HepG2 (cell line): ENCODE data around the gene CYSRT1. TPM values are rescaled to one million over a fixed set of nuclear protein-coding genes. Genes with fewer than 3 reads are reported as not detected.
A peak's percentile ranks its signal among the peaks of the same experiment; 100 is the strongest.

Experiments used
- EED ChIP-seq: sonication (generic); formaldehyde crosslinking; IDR thresholded peaks from 2 replicates; pipeline ENCODE4 v1.5.0; 2020; ENCODE audit warnings: mild to moderate bottlenecking, missing genetic modification reagents
- HCFC1 ChIP-seq: fragments of 150-350 bp; IDR thresholded peaks from 2 replicates; pipeline ENCODE4 v1.6.1; 2014; ENCODE audit warnings: low read depth, low read length
- HDAC2 ChIP-seq: sonication (generic); formaldehyde crosslinking; IDR thresholded peaks from 2 replicates; pipeline ENCODE4 v1.4.0; 2020; ENCODE audit warnings: missing genetic modification reagents
- HES4 ChIP-seq: sonication (generic); formaldehyde crosslinking; IDR thresholded peaks from 2 replicates; pipeline ENCODE4 v1.9.0; 2021; ENCODE audit warnings: mild to moderate bottlenecking, missing genetic modification reagents, borderline replicate concordance
- HIVEP1 ChIP-seq: sonication (generic); formaldehyde crosslinking; IDR thresholded peaks from 2 replicates; pipeline ENCODE4 v1.4.0; 2020; ENCODE audit warnings: mild to moderate bottlenecking, missing genetic modification reagents
- JUNB ChIP-seq: sonication (generic); formaldehyde crosslinking; IDR thresholded peaks from 2 replicates; pipeline ENCODE4 v1.8.0; 2022; ENCODE audit warnings: missing genetic modification reagents, mild to moderate bottlenecking, borderline replicate concordance
- NR1H2 ChIP-seq: sonication (generic); formaldehyde crosslinking; IDR thresholded peaks from 2 replicates; pipeline ENCODE4 v1.8.1; 2022; ENCODE audit warnings: low read depth, missing genetic modification reagents, borderline replicate concordance
- NR2F6 ChIP-seq, 2 experiments: IDR thresholded peaks; 2 replicates each; pipeline ENCODE4 v1.6.1; 2016; ENCODE audit warnings: antibody characterized with exemption in 1 of 2, mild to moderate bottlenecking in 1 of 2
- RBM22 ChIP-seq: fragments of 200-400 bp; formaldehyde crosslinking; optimal IDR thresholded peaks from 2 replicates; pipeline ENCODE3; 2017; ENCODE audit warnings: mild to moderate bottlenecking, low read length, moderate library complexity
- SIN3B ChIP-seq: fragments of 150-350 bp; IDR thresholded peaks from 2 replicates; pipeline ENCODE4 v1.6.1; 2014; ENCODE audit warnings: low read length
- SNAPC2 ChIP-seq: sonication (generic); formaldehyde crosslinking; IDR thresholded peaks from 2 replicates; pipeline ENCODE4 v1.8.1; 2022; ENCODE audit warnings: mild to moderate bottlenecking, missing genetic modification reagents
- TCF12 ChIP-seq, 2 experiments: fragments of 450-650 bp in 1 of 2; sonication (generic) in 1 of 2; formaldehyde crosslinking in 1 of 2; IDR thresholded peaks; 2 replicates each; pipeline versions ENCODE4 v1.6.1 to v1.8.0; 2017 to 2022; ENCODE audit warnings: antibody characterized with exemption in 1 of 2, mild to moderate bottlenecking in 1 of 2, missing genetic modification reagents in 1 of 2, moderate library complexity in 1 of 2
- TP53 ChIP-seq: sonication (generic); formaldehyde crosslinking; conservative IDR thresholded peaks from 2 replicates; pipeline ENCODE4 v1.4.0; 2020; ENCODE audit warnings: missing genetic modification reagents
- ZBTB42 ChIP-seq: sonication (generic); formaldehyde crosslinking; IDR thresholded peaks from 2 replicates; pipeline ENCODE4 v1.5.0; 2020; ENCODE audit warnings: mild to moderate bottlenecking, missing genetic modification reagents
- ZNF326 ChIP-seq: sonication (generic); formaldehyde crosslinking; IDR thresholded peaks from 2 replicates; pipeline ENCODE4 v1.4.0; 2020; ENCODE audit warnings: missing genetic modification reagents, borderline replicate concordance
- ZNF430 ChIP-seq: sonication (generic); formaldehyde crosslinking; IDR thresholded peaks from 2 replicates; pipeline ENCODE4 v1.9.0; 2021; ENCODE audit warnings: mild to moderate bottlenecking, missing genetic modification reagents
- ZSCAN31 ChIP-seq: sonication (generic); formaldehyde crosslinking; IDR thresholded peaks from 2 replicates; pipeline ENCODE4 v1.5.0; 2020; ENCODE audit warnings: low read depth, mild to moderate bottlenecking, missing genetic modification reagents
- polyA plus RNA-seq, 8 experiments: library from polyadenylated mRNA; depleted of rRNA in 3 of 8; stranded (reverse) in 7 of 8; unstranded in 1 of 8; fragments of >200 nt; fragmentation: Illumina TruSeq in 4 of 8; extraction: Trizol in 4 of 8; gene quantifications; 2 replicates each; pipeline versions ENCODE4 v1.2.1 to v1.2.3, GENCODE V29; 2011 to 2016; ENCODE audit warnings: low read depth in 4 of 8, missing spikeins in 1 of 8, mixed read lengths in 1 of 8; ENCODE audit not compliant: insufficient read depth in 1 of 8
- total RNA-seq, 5 experiments: library from RNA; depleted of rRNA; stranded (reverse); fragments of >200 nt; fragmentation: Illumina TruSeq; extraction: Trizol; gene quantifications; 2 replicates each; pipeline ENCODE4 v1.2.3, GENCODE V29; 2016; ENCODE audit warnings: low read depth in 1 of 5
- TF ChIP-seq, protein P1 (sequence below): sonication (generic); formaldehyde crosslinking; IDR thresholded peaks from 2 replicates; pipeline ENCODE4 v1.5.0; 2020; ENCODE audit warnings: missing genetic modification reagents
- TF ChIP-seq, protein P2 (sequence below): sonication (generic); formaldehyde crosslinking; IDR thresholded peaks from 2 replicates; pipeline ENCODE4 v1.8.0; 2022; ENCODE audit warnings: mild to moderate bottlenecking, missing genetic modification reagents, moderate library complexity
- TF ChIP-seq, protein P3 (sequence below): sonication (generic); formaldehyde crosslinking; IDR thresholded peaks from 2 replicates; pipeline ENCODE4 v1.4.0; 2020; ENCODE audit warnings: low read depth, mild to moderate bottlenecking, missing genetic modification reagents
- TF ChIP-seq, protein P4 (sequence below): sonication (generic); formaldehyde crosslinking; IDR thresholded peaks from 2 replicates; pipeline ENCODE4 v1.9.0; 2021; ENCODE audit warnings: missing genetic modification reagents, mild to moderate bottlenecking, borderline replicate concordance
- TF ChIP-seq, protein P5 (sequence below): sonication (generic); formaldehyde crosslinking; IDR thresholded peaks from 2 replicates; pipeline ENCODE4 v1.8.1; 2023; ENCODE audit warnings: missing genetic modification reagents, inconsistent platforms, borderline replicate concordance

Gene CYSRT1
- total and polyA plus RNA-seq, 2 of the 13 experiments (the other 11 are each of a cell fraction or from before 2014, with no cell fraction given): 1.5 to 2.1 TPM

DNA sequence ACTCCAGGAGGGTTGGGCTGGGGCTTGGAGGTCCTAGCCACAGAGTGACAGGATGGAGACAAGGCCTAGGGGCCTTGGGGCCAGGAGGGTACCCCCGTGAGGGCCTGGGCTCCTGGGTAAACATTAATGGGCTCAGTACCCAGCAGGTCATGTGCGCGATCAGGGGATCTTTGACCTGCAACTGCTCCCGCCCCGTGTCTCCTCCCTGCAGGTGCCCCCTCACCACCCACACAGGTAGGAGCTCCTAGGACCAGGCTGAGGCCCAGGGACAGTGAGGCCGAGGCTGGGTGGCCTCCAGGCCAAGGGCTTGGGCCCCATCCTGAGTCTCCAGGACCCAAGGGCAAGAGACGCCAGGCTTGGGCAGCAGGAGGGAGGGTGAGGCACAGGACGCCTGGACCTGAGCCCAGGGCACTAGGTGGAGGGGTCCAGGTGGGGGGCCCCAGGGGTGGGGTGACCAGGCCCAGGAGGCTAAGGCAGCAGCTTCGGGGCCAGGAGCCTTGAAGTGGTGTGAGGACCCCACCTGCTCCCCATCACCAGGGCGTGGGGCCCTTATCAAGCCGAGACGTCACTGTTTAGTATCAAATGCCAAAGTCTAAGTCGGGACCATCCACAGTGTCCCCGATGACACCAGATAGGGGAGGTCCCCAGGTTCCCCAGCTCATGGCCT lies 5.9 kb downstream of the CYSRT1 start, which contains the start of gene SLC34A3 (continued):
- TF ChIP-seq, protein P1, sequence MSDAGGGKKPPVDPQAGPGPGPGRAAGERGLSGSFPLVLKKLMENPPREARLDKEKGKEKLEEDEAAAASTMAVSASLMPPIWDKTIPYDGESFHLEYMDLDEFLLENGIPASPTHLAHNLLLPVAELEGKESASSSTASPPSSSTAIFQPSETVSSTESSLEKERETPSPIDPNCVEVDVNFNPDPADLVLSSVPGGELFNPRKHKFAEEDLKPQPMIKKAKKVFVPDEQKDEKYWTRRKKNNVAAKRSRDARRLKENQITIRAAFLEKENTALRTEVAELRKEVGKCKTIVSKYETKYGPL: no peak
- TF ChIP-seq JUNB (CRISPR knock-in tag) (no peak), SIN3B (no peak), EED (CRISPR knock-in tag) (no peak), SNAPC2 (CRISPR knock-in tag) (0 out of 2 replicates have a peak, but pooled peaks have one; percentile 45), RBM22 (no peak), HCFC1 (no peak), ZBTB42 (no peak), TCF12 (IDR thresholded peaks at IDR 0.05) (no peak), TCF12 (CRISPR knock-in tag; IDR thresholded peaks at IDR 0.05) (no peak), NR1H2 (CRISPR knock-in tag) (no peak), ZNF326 (CRISPR knock-in tag) (no peak), ZSCAN31 (CRISPR knock-in tag) (no peak), HDAC2 (CRISPR knock-in tag) (peak; percentile 50; the same call in 1 of the 2 replicates), NR2F6 (IDR thresholded peaks at IDR 0.05) (no peak; the same call in 1 of the 2 replicates), NR2F6 (CRISPR knock-in tag; IDR thresholded peaks at IDR 0.05) (peak; percentile 44; the same call in 1 of the 2 replicates), ZNF430 (CRISPR knock-in tag) (no peak), TP53 (no peak), HIVEP1 (0 out of 2 replicates have a peak, but pooled peaks have one; percentile 1), HES4 (CRISPR knock-in tag) (no peak)
- TF ChIP-seq, protein P2, sequence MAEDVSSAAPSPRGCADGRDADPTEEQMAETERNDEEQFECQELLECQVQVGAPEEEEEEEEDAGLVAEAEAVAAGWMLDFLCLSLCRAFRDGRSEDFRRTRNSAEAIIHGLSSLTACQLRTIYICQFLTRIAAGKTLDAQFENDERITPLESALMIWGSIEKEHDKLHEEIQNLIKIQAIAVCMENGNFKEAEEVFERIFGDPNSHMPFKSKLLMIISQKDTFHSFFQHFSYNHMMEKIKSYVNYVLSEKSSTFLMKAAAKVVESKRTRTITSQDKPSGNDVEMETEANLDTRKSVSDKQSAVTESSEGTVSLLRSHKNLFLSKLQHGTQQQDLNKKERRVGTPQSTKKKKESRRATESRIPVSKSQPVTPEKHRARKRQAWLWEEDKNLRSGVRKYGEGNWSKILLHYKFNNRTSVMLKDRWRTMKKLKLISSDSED (CRISPR knock-in tag): no peak
- TF ChIP-seq, protein P3, sequence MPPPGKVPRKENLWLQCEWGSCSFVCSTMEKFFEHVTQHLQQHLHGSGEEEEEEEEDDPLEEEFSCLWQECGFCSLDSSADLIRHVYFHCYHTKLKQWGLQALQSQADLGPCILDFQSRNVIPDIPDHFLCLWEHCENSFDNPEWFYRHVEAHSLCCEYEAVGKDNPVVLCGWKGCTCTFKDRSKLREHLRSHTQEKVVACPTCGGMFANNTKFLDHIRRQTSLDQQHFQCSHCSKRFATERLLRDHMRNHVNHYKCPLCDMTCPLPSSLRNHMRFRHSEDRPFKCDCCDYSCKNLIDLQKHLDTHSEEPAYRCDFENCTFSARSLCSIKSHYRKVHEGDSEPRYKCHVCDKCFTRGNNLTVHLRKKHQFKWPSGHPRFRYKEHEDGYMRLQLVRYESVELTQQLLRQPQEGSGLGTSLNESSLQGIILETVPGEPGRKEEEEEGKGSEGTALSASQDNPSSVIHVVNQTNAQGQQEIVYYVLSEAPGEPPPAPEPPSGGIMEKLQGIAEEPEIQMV (CRISPR knock-in tag): no peak
- TF ChIP-seq, protein P4, sequence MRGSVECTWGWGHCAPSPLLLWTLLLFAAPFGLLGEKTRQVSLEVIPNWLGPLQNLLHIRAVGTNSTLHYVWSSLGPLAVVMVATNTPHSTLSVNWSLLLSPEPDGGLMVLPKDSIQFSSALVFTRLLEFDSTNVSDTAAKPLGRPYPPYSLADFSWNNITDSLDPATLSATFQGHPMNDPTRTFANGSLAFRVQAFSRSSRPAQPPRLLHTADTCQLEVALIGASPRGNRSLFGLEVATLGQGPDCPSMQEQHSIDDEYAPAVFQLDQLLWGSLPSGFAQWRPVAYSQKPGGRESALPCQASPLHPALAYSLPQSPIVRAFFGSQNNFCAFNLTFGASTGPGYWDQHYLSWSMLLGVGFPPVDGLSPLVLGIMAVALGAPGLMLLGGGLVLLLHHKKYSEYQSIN: no peak
- TF ChIP-seq, protein P5, sequence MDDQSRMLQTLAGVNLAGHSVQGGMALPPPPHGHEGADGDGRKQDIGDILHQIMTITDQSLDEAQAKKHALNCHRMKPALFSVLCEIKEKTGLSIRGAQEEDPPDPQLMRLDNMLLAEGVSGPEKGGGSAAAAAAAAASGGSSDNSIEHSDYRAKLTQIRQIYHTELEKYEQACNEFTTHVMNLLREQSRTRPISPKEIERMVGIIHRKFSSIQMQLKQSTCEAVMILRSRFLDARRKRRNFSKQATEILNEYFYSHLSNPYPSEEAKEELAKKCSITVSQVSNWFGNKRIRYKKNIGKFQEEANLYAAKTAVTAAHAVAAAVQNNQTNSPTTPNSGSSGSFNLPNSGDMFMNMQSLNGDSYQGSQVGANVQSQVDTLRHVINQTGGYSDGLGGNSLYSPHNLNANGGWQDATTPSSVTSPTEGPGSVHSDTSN (CRISPR knock-in tag): no peak
